ENCODE measurements around the gene AP5M1.
A peak's percentile ranks its signal among the peaks of the same experiment; 100 is the strongest.
"Not testable (repeated sequence)": the region's sequence is repeated elsewhere in the genome, so short reads cannot be mapped to it uniquely, and the experiment has no call there.

Gene AP5M1, protein sequence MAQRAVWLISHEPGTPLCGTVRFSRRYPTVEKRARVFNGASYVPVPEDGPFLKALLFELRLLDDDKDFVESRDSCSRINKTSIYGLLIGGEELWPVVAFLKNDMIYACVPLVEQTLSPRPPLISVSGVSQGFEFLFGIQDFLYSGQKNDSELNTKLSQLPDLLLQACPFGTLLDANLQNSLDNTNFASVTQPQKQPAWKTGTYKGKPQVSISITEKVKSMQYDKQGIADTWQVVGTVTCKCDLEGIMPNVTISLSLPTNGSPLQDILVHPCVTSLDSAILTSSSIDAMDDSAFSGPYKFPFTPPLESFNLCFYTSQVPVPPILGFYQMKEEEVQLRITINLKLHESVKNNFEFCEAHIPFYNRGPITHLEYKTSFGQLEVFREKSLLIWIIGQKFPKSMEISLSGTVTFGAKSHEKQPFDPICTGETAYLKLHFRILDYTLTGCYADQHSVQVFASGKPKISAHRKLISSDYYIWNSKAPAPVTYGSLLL

DNA sequence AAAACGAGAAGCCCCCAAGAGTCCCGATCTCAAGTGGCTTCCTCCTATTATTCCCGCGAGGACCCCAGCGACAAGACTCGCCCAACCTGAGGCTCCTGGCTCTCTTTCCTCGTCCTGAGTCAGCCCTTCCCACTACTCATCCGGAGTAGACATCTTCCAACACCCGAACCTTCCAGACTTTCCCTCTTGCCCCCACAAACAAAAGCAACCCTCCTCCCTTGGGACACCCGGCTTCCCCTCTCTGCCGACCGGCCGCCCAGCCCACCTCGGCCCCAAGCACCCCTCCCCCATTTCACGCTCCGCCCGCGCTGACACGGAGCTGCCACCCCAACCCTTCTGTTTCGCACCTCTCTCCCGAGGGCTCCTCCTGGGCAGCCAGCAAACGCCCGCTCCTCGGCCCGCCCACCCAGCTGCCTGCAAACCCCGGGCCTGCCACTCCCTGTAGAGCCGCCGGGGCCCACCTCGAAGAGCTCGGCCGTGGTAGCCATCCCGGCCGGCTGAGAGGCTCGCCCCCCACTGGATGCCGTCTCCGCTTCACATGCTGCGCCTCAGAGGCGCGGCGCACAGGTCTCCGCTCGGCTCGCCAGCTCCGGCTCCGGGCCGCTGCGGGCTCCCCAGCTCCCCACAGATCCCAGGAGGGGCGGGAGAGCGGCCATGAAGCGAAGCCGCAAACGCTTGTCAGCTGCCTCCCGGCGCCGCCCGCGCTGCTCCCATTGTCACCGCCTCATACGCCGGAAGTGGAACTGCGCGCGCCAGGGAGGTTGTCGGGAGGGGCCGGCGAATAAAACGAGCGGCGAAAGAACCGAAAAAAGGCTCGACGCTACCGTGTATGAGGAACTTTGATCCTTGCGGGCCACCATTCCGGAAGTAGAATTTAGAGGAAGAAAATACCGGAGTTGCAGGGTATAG is at the start of gene AP5M1, which contains the start of gene EXOC5:
AP5M1 (plus strand) TSS at position 811 of the 909 bp plus-strand sequence. CDS start 344 bp downstream, outside the sequence.
EXOC5 (minus strand) TSS at position 745 of the 909 bp plus-strand sequence; CDS start at position 488, 257 bp downstream.
- H3K4me3 Mint-ChIP-seq: peak within 1 kb of the TSS; percentile 98
- no peaks in the 10 kb centered on the region for H3K9me3 Mint-ChIP-seq
- H3K36me3 Mint-ChIP-seq: peaks cover 12% of the 10 kb centered on the region
- H3K27ac Mint-ChIP-seq: peak within 1 kb of the TSS; percentile 97
- peak; percentile 94 for ATAC-seq
- H3K4me1 Mint-ChIP-seq: peaks cover 66% of the 10 kb centered on the region
- no peaks in the 10 kb centered on the region for H3K27me3 Mint-ChIP-seq

DNA sequence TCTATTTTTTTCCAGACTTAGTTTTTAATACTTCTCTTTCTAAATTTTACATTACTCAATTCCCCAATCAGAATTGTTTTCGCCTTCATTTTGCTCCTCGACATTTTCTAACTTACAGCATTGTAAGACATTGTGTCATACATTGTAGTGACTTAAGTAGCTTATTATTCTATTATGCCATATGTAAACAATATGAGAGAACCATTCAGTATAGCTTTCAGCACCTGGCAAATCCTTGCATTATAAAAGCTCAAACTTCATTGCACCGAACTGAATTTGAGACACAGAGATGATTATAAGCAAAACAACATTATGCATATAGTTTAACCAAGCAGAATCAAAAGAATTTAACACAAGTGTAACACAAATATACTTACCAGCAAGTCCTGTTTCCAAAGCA is 46.8 kb upstream of the AP5M1 start:
- Mint-ChIP-seq H3K4me1 (no peaks in the 10 kb centered on the region), H3K4me3 (no peak overlapping the region), H3K9me3 (no peaks in the 10 kb centered on the region), H3K36me3 (peaks cover 59% of the 10 kb centered on the region), H3K27me3 (no peaks in the 10 kb centered on the region), H3K27ac (no peak overlapping the region)
- ATAC-seq: no peak

DNA sequence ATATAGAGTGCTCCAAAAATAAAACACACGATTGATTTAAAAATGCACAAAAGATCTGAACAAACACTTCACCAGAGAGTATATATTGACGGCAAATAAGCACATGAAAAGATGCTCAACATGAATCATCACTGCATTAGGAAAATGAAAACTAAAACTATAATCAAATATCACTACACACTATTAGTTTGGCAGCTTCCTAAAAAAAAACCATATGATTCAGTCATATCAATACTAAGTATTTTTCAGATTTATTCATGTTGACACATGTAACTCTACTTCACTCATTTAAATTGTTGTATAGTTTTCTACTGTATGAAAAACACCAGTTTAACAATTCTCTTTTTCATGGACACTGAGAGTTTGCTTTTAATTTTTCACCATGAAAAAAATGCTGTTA is 41.7 kb upstream of the AP5M1 start:
- Mint-ChIP-seq H3K4me3 (no peak overlapping the region), H3K27ac (no peak overlapping the region), H3K27me3 (no peaks in the 10 kb centered on the region), H3K4me1 (no peaks in the 10 kb centered on the region), H3K9me3 (peaks cover 5% of the 10 kb centered on the region), H3K36me3 (peaks cover 72% of the 10 kb centered on the region)
- ATAC-seq: no peak

DNA sequence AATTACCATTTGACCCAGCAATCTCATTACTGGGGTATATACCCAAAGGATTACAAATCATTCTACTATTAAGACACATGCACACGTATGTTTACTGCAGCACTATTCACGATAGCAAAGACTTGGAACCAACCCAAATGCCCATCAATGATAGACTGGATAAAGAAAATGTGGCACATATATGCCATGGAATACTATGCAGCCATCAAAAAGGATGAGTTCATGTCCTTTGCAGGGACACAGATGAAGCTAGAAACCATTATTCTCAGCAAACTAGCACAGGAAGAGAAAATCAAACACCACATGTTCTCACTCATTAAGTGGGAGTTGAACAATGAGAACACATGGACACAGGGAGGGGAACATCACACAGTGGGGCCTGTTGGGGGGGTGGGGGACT is 40.5 kb upstream of the AP5M1 start:
- not testable (repeated sequence) for H3K4me1 Mint-ChIP-seq, ATAC-seq, H3K27ac Mint-ChIP-seq, H3K9me3 Mint-ChIP-seq, H3K27me3 Mint-ChIP-seq, H3K4me3 Mint-ChIP-seq
- H3K36me3 Mint-ChIP-seq: peaks cover 72% of the 10 kb centered on the region

DNA sequence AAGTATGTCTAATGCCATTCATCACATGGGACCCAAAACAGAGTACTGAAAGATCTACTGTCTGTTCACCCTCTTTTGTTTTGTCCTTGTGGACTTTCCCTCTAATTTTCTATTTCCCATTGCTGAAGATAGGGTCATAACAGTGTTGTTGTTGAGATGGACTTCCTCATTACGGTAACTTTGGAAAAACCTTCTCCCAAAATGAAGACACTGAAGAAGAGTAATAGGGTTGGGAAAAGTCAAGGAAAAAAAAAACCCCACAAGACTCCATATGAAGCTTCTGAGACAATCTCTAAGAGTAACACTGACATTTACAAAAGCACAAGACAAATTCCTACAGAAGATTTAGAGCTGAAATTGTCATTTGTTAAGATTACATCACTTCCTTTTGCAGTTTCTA is 36.8 kb upstream of the AP5M1 start:
- Mint-ChIP-seq H3K27ac (no peak overlapping the region), H3K4me1 (no peaks in the 10 kb centered on the region), H3K9me3 (peaks cover 5% of the 10 kb centered on the region), H3K27me3 (no peaks in the 10 kb centered on the region), H3K36me3 (peaks cover 55% of the 10 kb centered on the region), H3K4me3 (no peak overlapping the region)
- no peak for ATAC-seq

DNA sequence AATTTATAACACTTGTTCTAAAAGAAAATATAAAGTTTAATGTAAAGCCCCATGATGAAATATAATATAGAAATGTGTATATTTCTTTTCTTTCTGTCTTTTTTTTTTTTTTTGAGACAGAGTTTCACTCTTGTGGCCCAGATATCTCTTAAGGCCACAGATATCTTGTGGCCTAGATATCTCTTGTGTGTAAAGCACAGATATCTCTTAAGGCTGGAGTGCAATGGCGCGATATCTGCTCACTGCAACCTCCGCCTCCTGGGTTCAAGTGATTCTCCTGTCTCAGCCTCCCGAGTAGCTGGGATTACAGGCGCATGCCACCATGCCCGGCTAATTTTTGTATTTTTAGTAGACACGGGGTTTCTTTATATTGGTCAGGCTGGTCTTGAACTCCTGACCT is 28.7 kb upstream of the AP5M1 start:
- not testable (repeated sequence) for ATAC-seq, H3K4me1 Mint-ChIP-seq, H3K27me3 Mint-ChIP-seq, H3K27ac Mint-ChIP-seq, H3K9me3 Mint-ChIP-seq, H3K4me3 Mint-ChIP-seq
- H3K36me3 Mint-ChIP-seq: peaks cover 16% of the 10 kb centered on the region

DNA sequence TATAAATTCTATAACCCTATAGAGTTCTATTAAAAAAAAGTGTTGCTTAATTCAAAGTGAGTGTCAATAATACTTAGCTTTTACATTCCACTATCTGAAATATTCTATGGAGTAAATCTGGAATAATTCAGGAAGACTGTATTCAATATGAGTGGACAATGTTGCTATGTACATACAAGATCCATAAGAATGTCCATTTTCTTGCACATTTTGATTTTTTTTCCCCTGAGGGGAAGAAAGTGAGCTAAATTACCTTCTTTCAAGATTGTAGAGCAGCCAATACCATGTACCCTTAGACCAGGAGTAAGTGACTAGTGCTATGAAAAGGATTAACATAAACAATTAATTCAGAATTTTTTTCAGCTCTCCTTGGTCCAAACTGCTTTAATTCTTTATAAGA is 25.5 kb upstream of the AP5M1 start:
- Mint-ChIP-seq H3K9me3 (no peaks in the 10 kb centered on the region), H3K27me3 (no peaks in the 10 kb centered on the region), H3K4me1 (no peaks in the 10 kb centered on the region), H3K27ac (no peak overlapping the region), H3K4me3 (no peak overlapping the region), H3K36me3 (peaks cover 9% of the 10 kb centered on the region)
- ATAC-seq: no peak

DNA sequence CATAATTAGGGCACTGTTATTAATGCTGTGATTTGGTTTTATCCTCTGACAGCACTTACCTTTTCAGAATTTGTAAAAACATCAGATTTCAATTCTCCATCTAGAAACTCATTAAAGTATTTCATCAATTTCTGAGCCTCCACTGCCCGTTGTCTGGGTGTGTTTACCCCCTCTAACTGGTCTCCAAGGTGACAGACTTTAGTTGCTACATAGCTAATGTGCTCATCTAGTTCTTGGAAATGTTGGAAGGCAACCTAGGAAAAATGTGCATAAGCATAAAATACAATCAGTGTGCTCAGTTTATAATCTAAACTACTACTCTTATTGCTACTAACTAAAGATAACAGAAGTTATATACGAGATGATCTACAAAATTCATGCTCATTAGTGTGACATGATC is 24.7 kb upstream of the AP5M1 start:
- peaks cover 6% of the 10 kb centered on the region for H3K36me3 Mint-ChIP-seq
- no peaks in the 10 kb centered on the region for H3K27me3 Mint-ChIP-seq
- no peaks in the 10 kb centered on the region for H3K4me1 Mint-ChIP-seq
- no peak for ATAC-seq
- no peak overlapping the region for H3K4me3 Mint-ChIP-seq
- no peak overlapping the region for H3K27ac Mint-ChIP-seq
- H3K9me3 Mint-ChIP-seq: no peaks in the 10 kb centered on the region

DNA sequence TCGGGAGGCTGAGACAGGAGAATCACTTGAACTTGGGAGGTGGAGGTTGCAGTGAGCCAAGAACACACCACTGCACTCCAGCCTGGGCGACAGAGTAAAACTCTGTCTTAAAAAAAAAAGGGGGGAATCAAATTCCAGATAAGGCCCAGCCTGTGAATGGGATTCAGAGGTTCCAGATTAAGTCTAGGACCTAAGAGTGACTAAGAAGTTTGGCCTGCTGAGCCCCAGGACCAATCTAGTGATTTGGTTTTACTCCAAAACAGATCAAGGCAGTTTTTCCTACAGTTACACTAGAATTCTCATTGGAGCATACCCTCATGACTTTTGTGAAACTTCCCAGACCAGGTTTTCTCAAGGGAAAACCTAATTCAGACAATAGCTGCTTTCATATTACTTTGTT is 22.8 kb upstream of the AP5M1 start:
- Mint-ChIP-seq H3K27me3 (no peaks in the 10 kb centered on the region), H3K27ac (no peak overlapping the region), H3K4me3 (no peak overlapping the region), H3K9me3 (no peaks in the 10 kb centered on the region), H3K36me3 (peaks cover 13% of the 10 kb centered on the region), H3K4me1 (peaks cover 1% of the 10 kb centered on the region)
- ATAC-seq: no peak

DNA sequence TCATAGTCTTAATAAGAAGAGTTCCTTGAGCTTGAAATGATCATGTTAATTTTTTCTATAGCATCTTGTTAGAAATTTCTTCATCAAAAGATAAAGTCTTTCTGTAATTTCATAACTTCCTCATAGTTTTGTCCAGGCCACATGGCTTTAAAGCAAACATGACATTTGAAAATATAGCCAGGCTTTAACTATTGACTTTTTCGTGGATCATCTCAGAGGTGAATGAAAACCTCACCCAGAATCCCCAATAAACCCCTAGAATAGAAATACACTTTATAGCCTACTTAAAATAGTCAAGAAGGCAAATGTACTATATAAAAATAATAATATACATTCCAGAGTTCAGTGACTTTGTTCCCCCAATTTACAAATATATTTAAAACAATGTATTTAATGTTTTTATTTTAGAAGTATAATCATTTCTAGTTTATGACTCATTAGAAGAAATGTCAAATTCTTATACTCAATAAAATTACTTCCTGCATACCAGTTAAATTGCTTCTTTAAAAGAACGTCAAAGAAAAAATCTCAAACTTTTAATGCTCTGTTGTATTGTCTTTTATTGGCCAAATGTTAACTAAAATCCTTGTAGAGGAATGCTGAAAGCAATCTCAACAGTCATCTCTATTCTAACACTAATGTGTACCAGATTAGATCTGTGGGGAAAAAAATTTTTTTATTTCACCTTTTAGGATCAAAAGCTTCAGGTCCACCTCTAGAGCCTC is 21.7 kb upstream of the AP5M1 start:
- no peak for ATAC-seq
- Mint-ChIP-seq H3K4me3 (no peak overlapping the region), H3K27me3 (no peaks in the 10 kb centered on the region), H3K27ac (no peak overlapping the region), H3K9me3 (no peaks in the 10 kb centered on the region), H3K36me3 (peaks cover 8% of the 10 kb centered on the region), H3K4me1 (peaks cover 13% of the 10 kb centered on the region)

DNA sequence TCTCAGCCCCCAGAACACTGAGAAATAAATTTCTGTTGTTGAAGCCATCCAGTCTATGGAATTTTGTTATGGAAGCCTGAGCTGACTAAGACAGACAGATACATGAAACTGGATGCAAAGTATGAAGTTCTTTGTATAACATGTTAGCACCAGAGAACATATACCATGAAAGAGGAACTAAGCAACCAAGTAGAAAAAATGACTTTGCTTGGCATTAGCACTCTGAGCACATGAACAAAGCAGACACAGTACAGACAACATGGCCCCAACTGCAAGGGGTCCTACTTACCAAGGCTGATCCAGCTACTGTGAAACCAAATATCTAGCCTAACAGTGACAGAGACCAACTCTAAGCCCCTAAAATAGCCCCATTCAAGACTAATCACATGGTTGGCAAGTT is 13.9 kb upstream of the AP5M1 start:
- Mint-ChIP-seq H3K36me3 (peaks cover 46% of the 10 kb centered on the region), H3K4me1 (peaks cover 71% of the 10 kb centered on the region), H3K4me3 (no peak overlapping the region), H3K27ac (peak overlapping the region; percentile 16), H3K27me3 (no peaks in the 10 kb centered on the region), H3K9me3 (peaks cover 7% of the 10 kb centered on the region)
- peak; percentile 62 for ATAC-seq

DNA sequence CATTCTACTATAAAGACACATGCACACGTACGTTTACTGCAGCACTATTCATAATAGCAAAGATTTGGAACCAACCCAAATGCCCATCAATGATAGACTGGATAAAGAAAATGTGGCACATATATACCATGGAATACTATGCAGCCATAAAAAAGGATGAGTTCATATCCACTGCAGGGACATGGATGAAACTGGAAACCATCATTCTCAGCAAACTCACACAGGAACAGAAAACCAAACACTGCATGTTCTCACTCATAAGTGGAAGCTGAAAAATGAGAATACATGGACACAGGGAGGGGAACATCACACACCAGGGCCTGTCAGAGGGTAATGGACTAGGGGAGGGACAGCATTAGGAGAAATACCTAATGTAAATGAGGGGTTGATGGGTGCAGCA is 10.6 kb upstream of the AP5M1 start:
- not testable (repeated sequence) for ATAC-seq, H3K9me3 Mint-ChIP-seq, H3K4me3 Mint-ChIP-seq, H3K27ac Mint-ChIP-seq, H3K27me3 Mint-ChIP-seq
- H3K4me1 Mint-ChIP-seq: peaks cover 59% of the 10 kb centered on the region
- H3K36me3 Mint-ChIP-seq: peaks cover 43% of the 10 kb centered on the region

DNA sequence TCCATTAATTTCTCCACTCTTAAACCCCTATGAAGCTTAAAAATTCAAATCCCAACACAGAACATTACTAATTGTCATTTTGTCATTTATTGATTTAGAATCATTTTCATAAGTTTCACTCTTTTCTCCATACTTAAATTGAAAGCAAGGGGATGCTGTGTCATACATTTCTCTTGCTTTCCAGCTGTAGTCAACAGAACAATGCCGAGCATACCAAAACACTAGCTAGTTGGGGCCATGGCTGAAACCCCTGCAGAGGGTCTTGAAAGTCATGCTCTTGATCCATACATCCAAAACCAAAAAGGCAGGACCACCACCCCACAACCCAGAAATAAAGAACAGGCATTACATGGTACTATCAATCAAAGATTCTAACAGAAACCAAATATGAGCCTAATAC is 9.1 kb upstream of the AP5M1 start:
- no peak overlapping the region for H3K27ac Mint-ChIP-seq
- H3K9me3 Mint-ChIP-seq: peaks cover 4% of the 10 kb centered on the region
- ATAC-seq: no peak
- no peak overlapping the region for H3K4me3 Mint-ChIP-seq
- no peaks in the 10 kb centered on the region for H3K27me3 Mint-ChIP-seq
- peaks cover 55% of the 10 kb centered on the region for H3K4me1 Mint-ChIP-seq
- peaks cover 45% of the 10 kb centered on the region for H3K36me3 Mint-ChIP-seq

DNA sequence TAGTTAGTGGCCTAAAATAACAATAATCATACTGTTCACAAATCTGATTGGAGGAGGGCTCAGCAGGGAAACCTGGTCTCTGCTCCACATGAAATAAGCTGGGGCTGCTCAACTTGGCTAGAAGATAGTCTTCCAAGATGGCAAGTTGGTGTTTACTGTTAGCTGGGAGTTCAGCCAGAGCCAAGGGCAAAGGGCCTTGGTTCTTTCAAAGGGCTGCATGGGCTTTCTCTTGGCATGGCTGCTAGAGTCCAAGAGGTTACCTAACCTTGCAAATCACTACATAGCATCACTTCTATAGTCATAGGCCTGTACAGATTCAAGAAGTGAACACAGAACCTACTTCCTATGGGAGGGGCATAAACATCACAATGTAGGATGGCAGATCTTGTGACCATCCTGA is 7.2 kb upstream of the AP5M1 start:
- Mint-ChIP-seq H3K9me3 (peaks cover 4% of the 10 kb centered on the region), H3K36me3 (peaks cover 40% of the 10 kb centered on the region), H3K4me3 (no peak overlapping the region), H3K27me3 (no peaks in the 10 kb centered on the region), H3K4me1 (peaks cover 47% of the 10 kb centered on the region), H3K27ac (no peak overlapping the region)
- no peak for ATAC-seq

DNA sequence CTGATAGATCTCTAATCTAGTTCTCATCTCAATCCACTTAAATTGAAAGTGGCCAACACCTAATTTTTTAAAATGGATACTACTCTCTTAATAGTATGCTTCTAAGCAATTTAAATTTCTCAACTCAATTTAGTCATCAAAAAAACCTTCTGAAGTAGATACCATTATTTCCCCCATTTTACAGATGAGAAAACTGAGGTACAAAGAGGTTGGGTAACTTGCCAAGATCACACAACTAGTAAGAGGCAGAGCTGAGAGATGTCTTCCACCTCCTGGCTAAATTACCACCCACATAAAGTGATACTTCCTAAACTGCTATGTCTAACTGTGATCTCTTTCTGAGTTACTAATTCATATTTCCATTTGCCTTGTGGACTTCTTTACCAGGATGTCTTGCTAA is 6.7 kb upstream of the AP5M1 start:
- no peaks in the 10 kb centered on the region for H3K27me3 Mint-ChIP-seq
- peaks cover 4% of the 10 kb centered on the region for H3K9me3 Mint-ChIP-seq
- H3K4me3 Mint-ChIP-seq: no peak overlapping the region
- no peak for ATAC-seq
- peaks cover 35% of the 10 kb centered on the region for H3K36me3 Mint-ChIP-seq
- peaks cover 48% of the 10 kb centered on the region for H3K4me1 Mint-ChIP-seq
- no peak overlapping the region for H3K27ac Mint-ChIP-seq
